Measurements from ENCODE around the gene ESRRG. TPM values are rescaled to one million over a fixed set of nuclear protein-coding genes. Genes with fewer than 3 reads are reported as not detected.

ESRRG gene
- total RNA-seq, 2 experiments from 2014 or later: not detected

DNA sequence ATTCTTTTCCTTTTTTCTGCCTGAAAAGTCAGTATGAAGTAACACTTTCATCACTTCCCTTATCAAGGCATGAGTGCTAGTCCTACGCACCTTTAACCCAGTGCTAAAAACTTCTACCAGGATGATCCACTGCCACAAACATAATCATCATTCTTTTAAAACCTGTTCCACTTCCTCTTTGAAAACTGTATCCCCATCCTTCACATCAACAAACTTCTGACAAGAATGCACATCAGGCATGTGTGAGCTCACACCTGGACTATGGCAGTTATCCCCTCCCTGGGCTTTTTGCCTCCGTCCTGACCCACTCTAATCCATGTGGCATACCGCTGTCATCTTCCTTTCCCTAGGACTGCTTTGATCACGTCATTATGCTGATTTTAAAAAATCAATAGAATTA lies 70.2 kb downstream of the ESRRG start:
- intact Hi-C loops (cut with micrococcal nuclease): no loop called here
- CTCF ChIA-PET: no interaction called here
- DNase-seq: no peak
- H3K36me3 Mint-ChIP-seq (ENCODE audit: low read depth): no peaks in the 10 kb centered on the region
- H3K27ac Mint-ChIP-seq: no peak overlapping the region
- no peaks in the 10 kb centered on the region for H3K4me1 Mint-ChIP-seq (ENCODE audit: low read depth)
- H3K9me3 Mint-ChIP-seq: peaks cover 1% of the 10 kb centered on the region
- no peak overlapping the region for H3K4me3 Mint-ChIP-seq
- no peaks in the 10 kb centered on the region for H3K27me3 Mint-ChIP-seq (ENCODE audit: low read depth)

DNA sequence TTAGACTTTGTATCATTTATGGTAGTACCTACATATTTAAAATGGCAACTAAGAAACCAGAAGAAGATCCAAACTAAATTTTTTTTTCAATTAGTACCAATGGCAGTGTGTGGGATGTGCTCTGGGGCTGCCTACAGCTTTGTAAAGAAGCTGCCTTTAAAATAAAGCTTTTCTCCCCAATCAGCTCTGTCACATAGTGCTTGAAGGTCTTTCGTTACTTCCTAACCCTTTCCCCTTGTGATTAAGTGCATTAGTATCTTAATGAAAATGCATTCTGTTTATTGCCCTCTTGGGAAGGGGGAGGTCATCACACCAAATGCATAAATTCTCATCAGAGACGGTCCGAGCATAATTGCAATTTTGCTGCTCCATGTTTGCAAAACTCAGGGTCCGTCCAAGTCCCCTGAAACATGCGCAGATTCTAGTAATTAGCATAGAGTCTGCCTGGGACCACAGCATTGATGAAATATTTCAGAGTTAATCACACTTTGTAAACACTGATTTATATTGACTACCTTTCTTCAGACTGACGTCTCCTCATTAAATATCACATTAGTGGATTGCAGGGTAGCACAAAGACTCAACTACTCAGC lies 71.3 kb downstream of the ESRRG start:
- Mint-ChIP-seq H3K27me3 (ENCODE audit: low read depth) (no peaks in the 10 kb centered on the region), H3K9me3 (peaks cover 1% of the 10 kb centered on the region), H3K27ac (no peak overlapping the region), H3K36me3 (ENCODE audit: low read depth) (no peaks in the 10 kb centered on the region), H3K4me3 (no peak overlapping the region), H3K4me1 (ENCODE audit: low read depth) (no peaks in the 10 kb centered on the region)
- DNase-seq: no peak
- intact Hi-C loops (cut with micrococcal nuclease): no loop called here
- CTCF ChIA-PET: no interaction called here

DNA sequence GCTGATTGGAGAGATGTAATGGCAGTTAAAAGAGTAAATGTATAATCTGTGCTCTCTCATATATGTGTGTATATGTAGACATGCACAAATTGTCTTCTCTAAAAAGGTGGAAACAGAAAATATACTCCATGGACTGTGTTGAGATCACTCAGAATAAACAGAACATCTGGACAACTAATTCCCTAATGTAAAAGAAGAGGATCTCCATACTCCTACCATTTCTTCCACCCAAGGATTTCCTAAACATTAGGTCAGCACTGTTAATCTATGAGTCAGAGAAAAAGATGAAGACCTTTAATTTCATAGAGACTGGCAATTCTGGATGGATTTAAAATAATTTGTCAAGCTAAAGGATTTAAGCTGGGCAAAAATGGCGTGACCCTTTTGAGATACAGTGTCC lies 80.1 kb downstream of the ESRRG start:
- CTCF ChIA-PET: no interaction called here

DNA sequence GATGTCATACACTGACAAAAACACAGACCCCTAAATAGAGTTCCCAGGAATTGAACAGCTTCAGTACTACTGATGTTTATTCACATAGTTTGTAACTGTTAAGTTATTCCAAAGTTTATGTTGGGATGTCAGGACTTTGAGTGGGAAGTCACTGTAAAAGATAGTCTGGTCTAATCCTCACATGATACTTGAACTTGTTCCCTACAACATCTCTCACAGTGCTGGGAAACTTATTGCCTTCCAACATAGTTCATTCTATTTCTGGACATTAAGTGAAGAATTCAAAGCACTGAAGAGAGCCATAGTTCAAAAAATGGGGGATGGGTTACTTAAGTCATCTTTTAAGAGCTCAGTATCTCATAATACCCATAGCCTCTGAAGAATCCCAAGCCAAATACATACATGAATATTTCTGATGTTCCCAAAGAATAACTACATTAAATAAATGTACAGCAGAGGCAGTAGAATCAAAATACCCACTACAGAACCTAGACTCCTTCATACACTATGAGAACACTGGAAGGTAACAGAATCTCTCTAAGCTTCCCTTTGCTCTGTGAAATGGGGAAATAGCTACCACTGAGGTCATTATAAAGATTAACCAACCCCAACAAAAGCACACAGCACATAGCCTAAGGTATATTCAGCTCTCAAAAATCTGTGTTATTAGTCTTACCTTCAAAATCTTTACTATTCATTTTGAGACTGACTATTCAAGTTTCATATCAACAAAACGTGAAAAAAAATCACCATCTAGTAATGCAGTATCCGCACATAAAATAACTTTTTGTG lies 81.4 kb downstream of the ESRRG start:
- Mint-ChIP-seq H3K9me3 (peaks cover 2% of the 10 kb centered on the region), H3K4me3 (no peak overlapping the region), H3K4me1 (ENCODE audit: low read depth) (no peaks in the 10 kb centered on the region), H3K27ac (no peak overlapping the region), H3K27me3 (ENCODE audit: low read depth) (no peaks in the 10 kb centered on the region), H3K36me3 (ENCODE audit: low read depth) (no peaks in the 10 kb centered on the region)
- no peak for DNase-seq
- CTCF ChIA-PET: no interaction called here
- intact Hi-C loops (cut with micrococcal nuclease): no loop called here

More for the DNA sequence above, 80.1 kb downstream of the ESRRG start:
- DNase-seq: no peak
- H3K4me1 Mint-ChIP-seq (ENCODE audit: low read depth): no peaks in the 10 kb centered on the region
- no peak overlapping the region for H3K27ac Mint-ChIP-seq
- H3K27me3 Mint-ChIP-seq (ENCODE audit: low read depth): no peaks in the 10 kb centered on the region
- H3K36me3 Mint-ChIP-seq (ENCODE audit: low read depth): no peaks in the 10 kb centered on the region
- no peak overlapping the region for H3K4me3 Mint-ChIP-seq
- intact Hi-C loops (cut with micrococcal nuclease): no loop called here
- H3K9me3 Mint-ChIP-seq: peaks cover 2% of the 10 kb centered on the region

DNA sequence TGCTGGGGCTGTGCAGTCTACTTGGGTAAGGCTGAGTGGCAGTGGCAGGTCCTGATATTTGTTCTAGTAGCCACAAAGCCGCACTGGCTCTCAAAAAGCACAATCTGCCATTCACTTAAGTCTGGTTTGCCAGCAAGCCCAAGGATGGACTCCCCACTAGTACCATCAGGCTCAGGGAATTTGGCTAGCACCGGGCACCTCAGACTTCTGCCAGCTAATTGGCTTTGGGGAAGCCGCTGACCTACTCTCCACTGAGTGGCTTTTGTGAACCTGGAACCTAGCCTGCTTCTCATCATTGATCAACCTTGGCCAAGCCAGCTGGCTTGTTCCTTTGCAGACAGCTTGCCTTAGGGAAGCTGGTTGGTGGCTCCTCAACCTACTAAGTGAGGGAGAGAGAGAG lies 83.1 kb downstream of the ESRRG start:
- no peak for DNase-seq
- Mint-ChIP-seq H3K9me3 (peaks cover 3% of the 10 kb centered on the region), H3K36me3 (ENCODE audit: low read depth) (no peaks in the 10 kb centered on the region), H3K27me3 (ENCODE audit: low read depth) (no peaks in the 10 kb centered on the region), H3K4me1 (ENCODE audit: low read depth) (no peaks in the 10 kb centered on the region), H3K4me3 (no peak overlapping the region), H3K27ac (no peak overlapping the region)
- intact Hi-C loops (cut with micrococcal nuclease): no loop called here
- CTCF ChIA-PET: no interaction called here

DNA sequence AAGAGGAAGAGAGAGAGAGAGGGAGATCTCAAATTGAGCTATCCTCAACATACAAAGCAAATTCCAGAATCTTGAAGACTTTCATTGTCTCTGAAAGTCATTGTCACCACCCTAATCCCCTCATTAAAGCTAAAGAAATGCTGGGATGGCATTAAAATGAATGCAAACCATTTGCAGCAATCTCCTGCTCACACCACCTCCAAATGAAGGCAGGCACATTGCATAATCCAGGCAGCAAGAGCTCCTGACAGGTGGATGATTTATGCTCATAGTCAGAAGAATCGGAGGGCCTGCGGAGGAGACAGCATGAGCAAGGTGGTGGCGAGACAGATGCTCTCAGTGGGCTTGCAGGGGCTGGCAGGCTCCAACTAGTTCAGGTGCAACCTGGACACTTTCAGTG lies 90.2 kb downstream of the ESRRG start:
- Mint-ChIP-seq H3K9me3 (peaks cover 2% of the 10 kb centered on the region), H3K4me3 (no peak overlapping the region), H3K4me1 (ENCODE audit: low read depth) (no peaks in the 10 kb centered on the region), H3K27ac (no peak overlapping the region), H3K27me3 (ENCODE audit: low read depth) (no peaks in the 10 kb centered on the region), H3K36me3 (ENCODE audit: low read depth) (no peaks in the 10 kb centered on the region)
- CTCF ChIA-PET: no interaction called here
- DNase-seq: no peak
- intact Hi-C loops (cut with micrococcal nuclease): no loop called here

DNA sequence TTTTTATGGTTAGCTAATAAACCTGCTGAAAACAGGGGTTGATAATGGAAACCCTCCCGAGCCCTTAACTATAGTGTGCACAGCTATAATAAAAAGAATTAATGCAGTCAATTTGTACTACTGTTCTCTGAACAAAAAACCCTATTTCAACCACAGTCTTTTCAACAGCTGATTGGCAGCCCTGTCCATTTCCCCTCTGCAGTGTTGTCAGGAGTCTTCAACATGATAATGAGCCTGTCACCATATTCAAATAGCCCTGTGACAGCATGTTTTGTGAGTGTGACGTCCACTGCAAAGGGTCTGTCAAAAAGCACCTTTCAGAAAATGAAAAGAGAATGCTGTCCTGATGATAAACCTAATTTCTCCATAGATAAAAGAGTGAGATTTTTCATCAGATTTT lies 92.7 kb downstream of the ESRRG start:
- no peak overlapping the region for H3K4me3 Mint-ChIP-seq
- no peaks in the 10 kb centered on the region for H3K27me3 Mint-ChIP-seq (ENCODE audit: low read depth)
- H3K27ac Mint-ChIP-seq: no peak overlapping the region
- no peaks in the 10 kb centered on the region for H3K36me3 Mint-ChIP-seq (ENCODE audit: low read depth)
- intact Hi-C loops (cut with micrococcal nuclease): no loop called here
- DNase-seq: no peak
- no peaks in the 10 kb centered on the region for H3K9me3 Mint-ChIP-seq
- CTCF ChIA-PET: no interaction called here
- H3K4me1 Mint-ChIP-seq (ENCODE audit: low read depth): no peaks in the 10 kb centered on the region

DNA sequence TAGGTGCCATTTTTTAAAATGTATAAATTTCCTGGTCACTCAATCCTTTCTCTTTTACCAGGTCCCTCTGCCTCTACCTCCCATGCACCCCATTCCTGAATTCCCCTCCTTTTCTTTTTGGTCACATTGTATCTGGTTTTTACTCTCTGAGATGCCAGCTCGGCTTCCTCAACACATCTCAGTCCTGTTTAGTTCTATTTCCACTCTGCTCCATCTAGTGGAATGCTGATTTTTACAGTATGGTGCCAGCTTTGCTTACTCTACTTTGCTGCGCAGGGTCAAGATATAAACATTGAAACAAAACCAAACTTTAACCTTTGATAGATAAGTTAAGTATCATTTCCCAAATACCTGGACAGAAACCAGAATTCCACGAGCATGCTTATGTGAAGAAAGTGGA lies 96.0 kb downstream of the ESRRG start:
- intact Hi-C loops (cut with micrococcal nuclease): no loop called here
- Mint-ChIP-seq H3K4me3 (no peak overlapping the region), H3K9me3 (no peaks in the 10 kb centered on the region), H3K27ac (no peak overlapping the region), H3K4me1 (ENCODE audit: low read depth) (no peaks in the 10 kb centered on the region), H3K36me3 (ENCODE audit: low read depth) (no peaks in the 10 kb centered on the region), H3K27me3 (ENCODE audit: low read depth) (no peaks in the 10 kb centered on the region)
- DNase-seq: no peak
- CTCF ChIA-PET: no interaction called here

DNA sequence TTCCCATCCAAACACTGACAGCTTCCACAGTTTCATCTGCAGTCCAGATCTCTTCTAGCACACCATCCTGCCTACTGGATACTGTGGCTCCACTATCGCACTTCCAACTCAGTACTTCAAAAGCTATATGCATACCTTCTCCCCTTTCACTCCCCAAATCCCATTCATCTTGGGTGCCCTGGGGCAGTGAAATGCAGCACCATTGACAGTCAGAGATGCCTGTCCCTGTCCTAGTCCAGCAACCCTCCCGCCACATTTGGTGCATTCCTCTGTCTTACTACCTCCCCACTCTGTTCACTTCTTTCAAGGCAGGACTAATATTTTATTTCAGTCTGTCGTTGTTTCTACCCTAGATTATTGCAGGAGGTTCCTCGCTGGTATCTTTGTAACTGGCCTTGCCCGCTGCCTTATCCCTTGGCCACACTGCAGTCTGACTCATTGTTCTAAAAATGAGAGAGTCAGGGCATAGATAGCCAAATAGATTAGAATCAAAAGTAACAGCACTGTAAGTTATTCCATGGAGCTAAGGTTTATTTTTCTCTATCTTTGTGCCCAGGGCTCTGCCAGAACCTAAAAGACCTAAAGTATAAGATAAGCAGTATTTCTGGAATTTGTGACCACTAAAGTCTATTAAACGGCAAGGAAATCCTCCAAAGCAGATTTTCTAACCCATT lies 96.7 kb downstream of the ESRRG start:
- Mint-ChIP-seq H3K9me3 (no peaks in the 10 kb centered on the region), H3K4me1 (ENCODE audit: low read depth) (no peaks in the 10 kb centered on the region), H3K36me3 (ENCODE audit: low read depth) (no peaks in the 10 kb centered on the region), H3K27ac (no peak overlapping the region), H3K4me3 (no peak overlapping the region), H3K27me3 (ENCODE audit: low read depth) (no peaks in the 10 kb centered on the region)
- DNase-seq: no peak
- CTCF ChIA-PET: no interaction called here
- intact Hi-C loops (cut with micrococcal nuclease): no loop called here

DNA sequence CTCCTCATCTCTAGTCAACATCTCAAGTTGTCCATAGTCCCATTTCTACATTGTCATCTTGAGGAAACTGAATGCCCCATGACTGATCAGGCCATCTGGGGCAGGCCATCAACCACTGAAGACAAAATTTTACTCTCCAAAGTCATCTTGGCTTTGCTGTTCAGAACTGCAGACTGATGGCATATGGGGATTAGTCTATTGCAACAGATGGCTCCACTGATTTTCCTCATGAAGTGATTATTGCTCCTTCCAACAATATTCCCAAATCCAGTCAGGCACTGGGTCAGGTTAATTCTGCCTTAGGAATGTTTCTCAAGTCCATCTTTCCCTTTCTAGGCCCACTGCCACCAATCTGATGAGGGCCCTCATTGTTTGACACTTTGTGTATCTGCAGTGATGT lies 101.7 kb downstream of the ESRRG start:
- intact Hi-C loops (cut with micrococcal nuclease): no loop called here
- H3K9me3 Mint-ChIP-seq: peaks cover 1% of the 10 kb centered on the region
- no peak overlapping the region for H3K27ac Mint-ChIP-seq
- no peaks in the 10 kb centered on the region for H3K36me3 Mint-ChIP-seq (ENCODE audit: low read depth)
- H3K4me3 Mint-ChIP-seq: no peak overlapping the region
- CTCF ChIA-PET: no interaction called here
- H3K4me1 Mint-ChIP-seq (ENCODE audit: low read depth): no peaks in the 10 kb centered on the region
- DNase-seq: no peak
- H3K27me3 Mint-ChIP-seq (ENCODE audit: low read depth): no peaks in the 10 kb centered on the region

DNA sequence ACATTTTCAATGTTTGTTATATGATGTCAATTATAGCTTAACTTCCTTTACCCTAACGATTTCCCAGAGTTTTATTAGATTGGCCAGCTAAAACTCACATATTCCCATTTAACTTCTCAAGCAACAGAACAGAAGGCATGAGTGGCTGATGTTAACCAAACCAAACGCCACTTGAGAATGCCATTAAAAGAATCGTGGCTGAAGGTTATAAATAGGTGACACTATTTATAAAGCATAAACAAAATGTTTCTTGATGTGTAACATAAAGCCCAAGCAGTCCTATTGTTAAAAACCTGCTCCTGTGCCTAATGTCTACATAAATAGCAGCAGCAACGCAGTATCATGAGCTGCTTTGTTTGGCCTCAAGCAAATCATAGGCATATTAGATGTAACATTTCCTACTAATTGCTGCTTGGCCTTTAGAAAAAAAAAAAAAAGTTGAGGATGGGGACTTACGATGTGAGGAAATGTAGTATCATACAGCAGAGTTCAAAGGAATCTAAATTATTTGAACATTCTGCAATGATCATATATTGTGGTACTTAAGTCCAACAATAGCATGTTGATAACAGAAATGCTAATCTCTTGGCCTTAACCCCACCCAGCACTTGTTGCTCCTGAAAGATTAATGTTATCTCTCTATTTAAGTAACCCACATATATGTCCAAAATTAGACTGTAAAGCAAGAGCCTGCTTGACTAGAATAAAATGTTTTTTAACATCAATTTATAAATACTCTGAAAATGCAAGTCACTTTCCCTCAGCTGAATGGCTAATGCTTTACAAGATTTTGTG lies 106.0 kb downstream of the ESRRG start:
- Mint-ChIP-seq H3K4me3 (no peak overlapping the region), H3K9me3 (peaks cover 1% of the 10 kb centered on the region), H3K4me1 (ENCODE audit: low read depth) (no peaks in the 10 kb centered on the region), H3K27me3 (ENCODE audit: low read depth) (no peaks in the 10 kb centered on the region), H3K27ac (no peak overlapping the region), H3K36me3 (ENCODE audit: low read depth) (no peaks in the 10 kb centered on the region)
- no peak for DNase-seq
- intact Hi-C loops (cut with micrococcal nuclease): no loop called here
- CTCF ChIA-PET: no interaction called here

DNA sequence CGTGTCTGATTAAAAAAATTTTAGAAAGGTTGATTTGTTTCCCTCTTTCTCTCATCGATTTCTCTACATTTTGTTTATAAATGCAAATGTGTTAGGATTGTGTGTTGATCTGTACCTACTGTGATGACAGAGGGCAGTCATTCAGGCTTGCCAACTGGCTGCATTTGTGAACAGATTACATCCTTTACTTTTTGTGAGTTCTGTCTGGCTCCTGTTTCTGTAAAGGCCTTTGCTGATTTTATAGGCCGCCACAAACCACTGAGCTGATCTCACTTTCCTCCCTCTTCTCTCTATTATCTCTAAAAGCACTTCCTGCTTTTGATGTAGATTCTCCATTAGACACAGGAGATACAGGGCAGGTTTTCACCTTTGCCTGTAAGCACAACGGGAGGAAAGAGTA lies 106.8 kb downstream of the ESRRG start:
- peaks cover 5% of the 10 kb centered on the region for H3K9me3 Mint-ChIP-seq

More for the DNA sequence above, 106.8 kb downstream of the ESRRG start:
- CTCF ChIA-PET: no interaction called here
- no peak for DNase-seq
- H3K27ac Mint-ChIP-seq: no peak overlapping the region
- H3K36me3 Mint-ChIP-seq (ENCODE audit: low read depth): no peaks in the 10 kb centered on the region
- H3K4me3 Mint-ChIP-seq: no peak overlapping the region
- no peaks in the 10 kb centered on the region for H3K27me3 Mint-ChIP-seq (ENCODE audit: low read depth)
- intact Hi-C loops (cut with micrococcal nuclease): no loop called here
- H3K4me1 Mint-ChIP-seq (ENCODE audit: low read depth): no peaks in the 10 kb centered on the region

Measured in activated naive CD4-positive, alpha-beta T cell treated with anti-CD3 and anti-CD28 coated beads for 36 hours (primary cell).